GM18951 (cell line): Measurements from ENCODE around the gene TMEM238.

Experiments
- POLR2A ChIP-seq: IDR thresholded peaks from 4 replicates; pipeline ENCODE4 v1.6.1; 2011; ENCODE audit warnings: mild to moderate bottlenecking; ENCODE audit not compliant: insufficient read length, insufficient read depth; ENCODE audit errors: extremely low read depth
- in situ Hi-C: fragments of 300-500 bp; cut with MboI; formaldehyde crosslinking; loops from one replicate; pipeline ENCODE4 v1.12.0; 2022; ENCODE audit warnings: low sequenced_read_pairs, mixed read lengths, inconsistent platforms; ENCODE audit not compliant: unreplicated experiment

TMEM238 gene

GRCh38 chr19:55384131-55384919 is at the start of gene TMEM238:
TMEM238 (minus strand) TSS chr19:55384292; CDS start chr19:55384259, 33 bp downstream.
- in situ Hi-C loops, result no loop called here

GRCh38 chr19:55433292-55433691 is 49.2 kb upstream of the TMEM238 start:
- in situ Hi-C loops, result no loop called here
- no peak for TF ChIP-seq POLR2A

More at GRCh38 chr19:55384131-55384919, at the start of gene TMEM238:
- peak; percentile 49 for TF ChIP-seq POLR2A

GRCh38 chr19:55432241-55432959 is 48.3 kb upstream of the TMEM238 start:
- in situ Hi-C loops, result no loop called here
- TF ChIP-seq POLR2A, result no peak

GRCh38 chr19:55431183-55431582 is 47.1 kb upstream of the TMEM238 start:
- no peak for TF ChIP-seq POLR2A
- in situ Hi-C loops, result no loop called here

GRCh38 chr19:55426042-55426441 is 42.0 kb upstream of the TMEM238 start:
- TF ChIP-seq POLR2A, result no peak
- in situ Hi-C loops, result no loop called here

- in situ Hi-C loops, result loop anchor here (25.0 kb wide), 1 partner anchor 537 kb away; no protein-coding TSS in a partner anchor
- TF ChIP-seq POLR2A, result no peak
Observed at GRCh38 chr19:55424518-55424917, 40.4 kb upstream of the TMEM238 start.

- TF ChIP-seq POLR2A, result no peak
- in situ Hi-C loops, result loop anchor here (25.0 kb wide), 1 partner anchor 536 kb away; no protein-coding TSS in a partner anchor
Observed at GRCh38 chr19:55423225-55424005, 39.3 kb upstream of the TMEM238 start.

- in situ Hi-C loops, result loop anchor here (25.0 kb wide), 1 partner anchor 534 kb away; no protein-coding TSS in a partner anchor
Observed at GRCh38 chr19:55421281-55421680, 37.2 kb upstream of the TMEM238 start.

- TF ChIP-seq POLR2A, result no peak
- in situ Hi-C loops, result loop anchor here (25.0 kb wide), 1 partner anchor 532 kb away; no protein-coding TSS in a partner anchor
Observed at GRCh38 chr19:55419624-55420236, 35.6 kb upstream of the TMEM238 start.

- in situ Hi-C loops, result loop anchor here (25.0 kb wide), 1 partner anchor 532 kb away; no protein-coding TSS in a partner anchor
- no peak for TF ChIP-seq POLR2A
Observed at GRCh38 chr19:55419103-55419502, 35.0 kb upstream of the TMEM238 start.

GRCh38 chr19:55418185-55418584 is 34.1 kb upstream of the TMEM238 start:
- TF ChIP-seq POLR2A, result no peak
- in situ Hi-C loops, result loop anchor here (25.0 kb wide), 1 partner anchor 531 kb away; no protein-coding TSS in a partner anchor

GRCh38 chr19:55410168-55410567 is 26.1 kb upstream of the TMEM238 start:
- in situ Hi-C loops, result loop anchor here (25.0 kb wide), 1 partner anchor 523 kb away; no protein-coding TSS in a partner anchor

GRCh38 chr19:55409179-55409578 is 25.1 kb upstream of the TMEM238 start:
- in situ Hi-C loops, result loop anchor here (25.0 kb wide), 1 partner anchor 522 kb away; no protein-coding TSS in a partner anchor

More at GRCh38 chr19:55410168-55410567, 26.1 kb upstream of the TMEM238 start:
- no peak for TF ChIP-seq POLR2A

- no peak for TF ChIP-seq POLR2A
- in situ Hi-C loops, result loop anchor here (25.0 kb wide), 1 partner anchor 521 kb away; no protein-coding TSS in a partner anchor
Observed at GRCh38 chr19:55408533-55408872, 24.4 kb upstream of the TMEM238 start.
